Neural cell (in vitro differentiated cells): ENCODE measurements around the gene CD72.

Experiments
- EP300 ChIP-seq: fragments of 450-650 bp; conservative IDR thresholded peaks from 2 replicates; pipeline ENCODE4 v1.6.1; 2014; ENCODE audit warnings: antibody characterized with exemption, mild to moderate bottlenecking, moderate library complexity; ENCODE audit not compliant: poor library complexity, severe bottlenecking
- EZH2 ChIP-seq: fragments of 200-600, 300-800 bp; shearing (Covaris generic), sonication (generic); IDR thresholded peaks from 2 replicates; pipeline ENCODE4 v1.6.1; 2014; ENCODE audit warnings: antibody characterized with exemption, low read length, borderline replicate concordance, mild to moderate bottlenecking; ENCODE audit not compliant: insufficient read depth, poor library complexity, severe bottlenecking
- POLR2AphosphoS5 ChIP-seq: IDR thresholded peaks from 2 replicates; pipeline ENCODE4 v1.6.1; 2012
- SMC3 ChIP-seq: fragments of 450-650 bp; conservative IDR thresholded peaks from 2 replicates; pipeline ENCODE4 v1.6.1; 2014; ENCODE audit warnings: antibody characterized with exemption, mild to moderate bottlenecking, moderate library complexity; ENCODE audit not compliant: poor library complexity
- TAF1 ChIP-seq: IDR thresholded peaks from 2 replicates; pipeline ENCODE4 v1.6.1; 2012; ENCODE audit warnings: low read depth
- TF ChIP-seq, protein P1 (sequence below): fragments of 450-650 bp; IDR thresholded peaks from 2 replicates; pipeline ENCODE4 v1.5.1; 2014; ENCODE audit warnings: antibody characterized with exemption, mild to moderate bottlenecking, moderate library complexity; ENCODE audit not compliant: poor library complexity, severe bottlenecking

DNA sequence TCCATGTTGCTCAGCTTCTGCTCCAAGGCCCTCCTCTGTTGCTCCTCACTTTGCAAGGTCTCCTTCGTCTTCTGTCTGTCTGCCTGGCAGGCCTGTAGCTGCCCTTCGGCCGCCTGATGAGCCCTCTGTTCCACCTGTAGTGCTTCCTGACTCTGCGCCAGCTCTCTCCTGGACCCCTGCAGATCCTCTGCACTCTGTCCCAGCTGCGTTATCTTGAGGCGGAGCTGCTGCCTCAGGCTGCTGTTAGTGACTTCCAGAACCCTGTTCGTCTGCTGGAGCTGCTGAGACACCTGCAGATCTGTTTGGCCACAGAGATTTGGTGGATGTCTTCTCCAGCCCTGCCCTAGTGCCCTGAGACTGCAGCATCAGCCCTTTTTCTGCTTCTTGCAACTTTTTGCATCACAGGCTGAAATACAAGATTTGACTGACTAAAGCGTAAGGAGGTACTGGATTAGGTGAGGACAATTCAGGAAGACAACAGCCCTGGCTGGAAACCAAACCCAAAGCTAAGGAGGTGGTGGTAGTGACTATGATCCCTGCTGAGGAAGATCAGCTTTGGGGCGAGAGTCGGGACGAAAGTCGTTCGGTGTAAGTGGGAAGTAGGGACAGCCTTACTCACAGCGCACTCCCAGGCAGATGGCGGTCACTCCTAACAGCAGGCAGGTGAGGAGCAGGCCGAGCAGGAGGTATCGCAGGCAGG is 2.1 kb downstream of the CD72 start:
- TF ChIP-seq EZH2 (no peak), TAF1 (no peak), POLR2AphosphoS5 (no peak), SMC3 (no peak), EP300 (no peak)
- TF ChIP-seq, protein P1, sequence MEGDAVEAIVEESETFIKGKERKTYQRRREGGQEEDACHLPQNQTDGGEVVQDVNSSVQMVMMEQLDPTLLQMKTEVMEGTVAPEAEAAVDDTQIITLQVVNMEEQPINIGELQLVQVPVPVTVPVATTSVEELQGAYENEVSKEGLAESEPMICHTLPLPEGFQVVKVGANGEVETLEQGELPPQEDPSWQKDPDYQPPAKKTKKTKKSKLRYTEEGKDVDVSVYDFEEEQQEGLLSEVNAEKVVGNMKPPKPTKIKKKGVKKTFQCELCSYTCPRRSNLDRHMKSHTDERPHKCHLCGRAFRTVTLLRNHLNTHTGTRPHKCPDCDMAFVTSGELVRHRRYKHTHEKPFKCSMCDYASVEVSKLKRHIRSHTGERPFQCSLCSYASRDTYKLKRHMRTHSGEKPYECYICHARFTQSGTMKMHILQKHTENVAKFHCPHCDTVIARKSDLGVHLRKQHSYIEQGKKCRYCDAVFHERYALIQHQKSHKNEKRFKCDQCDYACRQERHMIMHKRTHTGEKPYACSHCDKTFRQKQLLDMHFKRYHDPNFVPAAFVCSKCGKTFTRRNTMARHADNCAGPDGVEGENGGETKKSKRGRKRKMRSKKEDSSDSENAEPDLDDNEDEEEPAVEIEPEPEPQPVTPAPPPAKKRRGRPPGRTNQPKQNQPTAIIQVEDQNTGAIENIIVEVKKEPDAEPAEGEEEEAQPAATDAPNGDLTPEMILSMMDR: no peak
